Measurements from ENCODE around the gene RAF1. TPM values are rescaled to one million over a fixed set of nuclear protein-coding genes. Genes with fewer than 3 reads are reported as not detected.

The RAF1 gene
- total RNA-seq, 1 experiment from 2014 or later, result 68.8 TPM

DNA sequence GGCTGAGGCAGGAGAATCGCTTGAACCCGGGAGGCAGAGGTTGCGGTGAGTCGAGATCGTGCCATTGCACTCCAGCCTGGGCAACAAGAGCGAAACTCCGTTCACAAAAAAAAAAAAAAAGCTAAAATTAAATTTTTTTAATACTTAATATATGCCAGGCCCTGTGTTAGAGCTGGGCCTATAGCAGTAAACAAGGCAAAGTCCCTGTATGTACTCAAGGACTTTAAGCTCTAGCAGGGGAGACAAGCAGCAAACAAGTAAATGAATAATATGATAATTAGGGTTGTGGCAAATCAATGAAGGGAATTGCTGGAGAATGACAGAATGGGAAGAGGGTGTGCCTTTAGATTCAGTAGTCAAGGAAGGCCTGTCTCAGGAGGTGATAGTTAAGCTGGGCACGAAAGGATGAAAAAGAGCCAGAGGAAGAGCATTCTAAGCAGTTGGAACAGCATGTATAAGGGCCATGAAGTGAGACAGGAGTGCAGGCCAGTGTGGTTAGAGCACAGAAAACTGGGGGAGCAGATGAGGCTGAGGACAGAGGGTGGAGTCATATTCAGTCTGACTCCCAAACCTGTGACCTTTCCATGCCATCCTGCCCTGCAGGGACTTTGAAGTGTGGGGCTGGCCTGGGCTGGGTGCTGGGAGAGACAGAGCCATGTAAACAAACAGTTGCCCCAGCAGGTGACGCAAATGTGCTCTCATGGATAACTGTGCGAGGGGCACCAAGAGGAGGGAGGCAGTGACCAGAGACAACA lies 6.6 kb upstream of the RAF1 start:
- DNase-seq (ENCODE audit: low read depth, low spot score) (no peak), ATAC-seq (no peak)
- ChIA-PET CTCF (no interaction called here), POLR2A (interaction anchor here (0.6 kb wide), 1 partner anchor 256 kb away, joined by 3 read pairs; no protein-coding TSS in a partner anchor)
- no peaks in the 10 kb centered on the region for H3K27me3 ChIP-seq (ENCODE audit: control insufficient read depth, insufficient read depth, low read length)
- in situ Hi-C loops (cut with HindIII; ENCODE audit: low pct_unique_long_range_greater_than_20kb, low sequenced_read_pairs) (no loop called here), intact Hi-C loops (cut with micrococcal nuclease; ENCODE audit: unreplicated experiment) (no loop called here)
- H3K4me1 ChIP-seq (ENCODE audit: control insufficient read depth, insufficient read depth, low read length), result no peaks in the 10 kb centered on the region
- H3K27ac ChIP-seq (ENCODE audit: low read length), result no peak overlapping the region
- H3K36me3 ChIP-seq (ENCODE audit: control insufficient read depth, insufficient read depth, low read length), result no peaks in the 10 kb centered on the region
- no peak overlapping the region for H3K4me3 ChIP-seq (ENCODE audit: low read depth in 2 of 2, low read length in 2 of 2)
- H3K9me3 ChIP-seq (ENCODE audit: control insufficient read depth, insufficient read depth, low read depth, low read length), result no peaks in the 10 kb centered on the region
- TF ChIP-seq REST (IDR thresholded peaks at IDR 0.05; ENCODE audit: insufficient read depth in 1 of 2, low read depth in 2 of 2, low read length in 1 of 2), result no peak
- no peak for TF ChIP-seq POLR2AphosphoS5 (IDR thresholded peaks at IDR 0.05; ENCODE audit: low read depth, low read length)
- TF ChIP-seq SIN3A (IDR thresholded peaks at IDR 0.05; ENCODE audit: borderline replicate concordance, insufficient read depth, low read depth, low read length), result no peak
- no peak for TF ChIP-seq TCF7L2 (IDR thresholded peaks at IDR 0.05; ENCODE audit: low read depth, low read length)
- TF ChIP-seq CTCF (IDR thresholded peaks at IDR 0.05), result no peak
- BruUV-seq (replicated peaks), result no TSS peak

- in situ Hi-C loops (cut with HindIII; ENCODE audit: low pct_unique_long_range_greater_than_20kb, low sequenced_read_pairs), result no loop called here
These were observed 449 bp downstream of the RAF1 start for GRCh38 chr3:12663401-12663935.

More at GRCh38 chr3:12663401-12663935, 449 bp downstream of the RAF1 start:
- POLR2A ChIA-PET, result no interaction called here
- Histone ChIP-seq H3K36me3 (ENCODE audit: control insufficient read depth, insufficient read depth, low read length) (no peaks in the 10 kb centered on the region; the same call in 1 of the 2 replicates), H3K27ac (ENCODE audit: low read length) (peak overlapping the region; percentile 90), H3K9me3 (ENCODE audit: control insufficient read depth, insufficient read depth, low read depth, low read length) (no peaks in the 10 kb centered on the region), H3K27me3 (ENCODE audit: control insufficient read depth, insufficient read depth, low read length) (no peaks in the 10 kb centered on the region), H3K4me3 (ENCODE audit: low read depth in 2 of 2, low read length in 2 of 2) (peak overlapping the region; percentile 89 to 94), H3K4me1 (ENCODE audit: control insufficient read depth, insufficient read depth, low read length) (peaks cover 26% of the 10 kb centered on the region; the same call in 1 of the 2 replicates)
- TF ChIP-seq REST (IDR thresholded peaks at IDR 0.05; ENCODE audit: insufficient read depth in 1 of 2, low read depth in 2 of 2, low read length in 1 of 2), result no peak
- TF ChIP-seq TCF7L2 (IDR thresholded peaks at IDR 0.05; ENCODE audit: low read depth, low read length), result no peak
- no peak for TF ChIP-seq CTCF (IDR thresholded peaks at IDR 0.05)
- no peak for TF ChIP-seq SIN3A (IDR thresholded peaks at IDR 0.05; ENCODE audit: borderline replicate concordance, insufficient read depth, low read depth, low read length)
- TF ChIP-seq POLR2AphosphoS5 (IDR thresholded peaks at IDR 0.05; ENCODE audit: low read depth, low read length), result no peak
- DNase-seq (ENCODE audit: low read depth, low spot score) (no peak), ATAC-seq (peak; percentile 71)
- no TSS peak for BruUV-seq (replicated peaks)
- intact Hi-C loops (cut with micrococcal nuclease; ENCODE audit: unreplicated experiment), result no loop called here
- CTCF ChIA-PET, result no interaction called here
